ENCODE results near the gene TSC22D1. TPM values are rescaled to one million over a fixed set of nuclear protein-coding genes. Genes with fewer than 3 reads are reported as not detected.

Gene TSC22D1
- total RNA-seq, 4 donors from 2014 or later: 60.0 to 78.8 (median 69.3) TPM

DNA sequence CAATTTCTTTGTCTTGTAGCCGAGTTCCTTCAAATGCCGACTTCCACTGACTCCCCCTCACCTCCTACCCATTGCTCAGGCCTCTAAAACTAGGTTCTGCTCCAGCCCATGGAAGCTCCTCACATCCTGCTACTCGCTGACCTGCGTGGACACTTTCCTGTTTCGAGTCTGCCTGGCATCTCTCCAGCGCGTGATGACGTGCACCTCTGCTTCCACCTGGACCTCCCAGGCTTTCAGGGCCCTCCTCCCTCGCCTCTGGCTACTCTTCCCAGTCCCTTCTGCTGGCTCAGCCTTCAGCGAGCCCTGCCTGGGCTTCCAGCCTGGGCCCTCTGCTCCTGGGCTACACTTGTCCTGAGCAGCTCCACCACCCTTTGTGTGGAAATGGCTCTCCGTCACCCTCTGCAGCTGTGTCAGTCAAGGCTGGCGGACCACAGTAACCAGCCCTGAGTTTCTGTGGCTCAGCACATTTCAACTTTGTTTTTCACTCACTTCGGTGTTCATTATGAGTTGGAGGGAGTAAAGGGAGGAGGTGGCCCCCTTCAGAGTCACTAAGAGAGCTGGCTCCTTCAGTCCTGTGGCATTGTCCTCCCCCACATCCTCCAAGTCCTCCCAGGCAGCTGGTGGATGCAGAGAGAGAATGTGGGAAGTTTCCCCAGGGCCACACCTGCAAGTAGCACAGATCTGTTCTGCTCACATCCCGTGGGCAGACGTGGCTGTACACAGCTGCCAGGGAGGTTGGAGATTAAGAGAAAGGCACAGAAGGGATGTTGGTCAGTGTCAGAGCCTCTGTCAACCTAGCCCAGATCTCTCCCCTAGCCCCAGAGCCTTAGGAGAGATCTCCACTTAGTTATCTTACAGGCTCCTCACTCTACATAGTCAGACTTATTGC, 153.1 kb downstream of the TSC22D1 start:
- TF ChIP-seq, protein P1, sequence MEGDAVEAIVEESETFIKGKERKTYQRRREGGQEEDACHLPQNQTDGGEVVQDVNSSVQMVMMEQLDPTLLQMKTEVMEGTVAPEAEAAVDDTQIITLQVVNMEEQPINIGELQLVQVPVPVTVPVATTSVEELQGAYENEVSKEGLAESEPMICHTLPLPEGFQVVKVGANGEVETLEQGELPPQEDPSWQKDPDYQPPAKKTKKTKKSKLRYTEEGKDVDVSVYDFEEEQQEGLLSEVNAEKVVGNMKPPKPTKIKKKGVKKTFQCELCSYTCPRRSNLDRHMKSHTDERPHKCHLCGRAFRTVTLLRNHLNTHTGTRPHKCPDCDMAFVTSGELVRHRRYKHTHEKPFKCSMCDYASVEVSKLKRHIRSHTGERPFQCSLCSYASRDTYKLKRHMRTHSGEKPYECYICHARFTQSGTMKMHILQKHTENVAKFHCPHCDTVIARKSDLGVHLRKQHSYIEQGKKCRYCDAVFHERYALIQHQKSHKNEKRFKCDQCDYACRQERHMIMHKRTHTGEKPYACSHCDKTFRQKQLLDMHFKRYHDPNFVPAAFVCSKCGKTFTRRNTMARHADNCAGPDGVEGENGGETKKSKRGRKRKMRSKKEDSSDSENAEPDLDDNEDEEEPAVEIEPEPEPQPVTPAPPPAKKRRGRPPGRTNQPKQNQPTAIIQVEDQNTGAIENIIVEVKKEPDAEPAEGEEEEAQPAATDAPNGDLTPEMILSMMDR (IDR thresholded peaks at IDR 0.05): no peak
- TF ChIP-seq POLR2A (IDR thresholded peaks at IDR 0.05): no peak
- intact Hi-C loops (cut with DNase I; ENCODE audit: low total_unique reads): no loop called here
- no peak overlapping the region for H3K4me3 ChIP-seq (ENCODE audit: low read depth, poor library complexity, severe bottlenecking)
- peak; percentile 10 to 84 for DNase-seq (ENCODE audit: low spot score in 2 of 2)
- 66 to 69% methylated on average over 15 of the region's 15 CpGs for WGBS, 2 donors

- DNase-seq (ENCODE audit: low spot score in 2 of 2): peak in 1 of 2 donors; percentile 64
- TF ChIP-seq, protein P1 (IDR thresholded peaks at IDR 0.05): no peak
- no peak for TF ChIP-seq POLR2A (IDR thresholded peaks at IDR 0.05)
- intact Hi-C loops (cut with DNase I; ENCODE audit: low total_unique reads): no loop called here
- H3K4me3 ChIP-seq (ENCODE audit: low read depth, poor library complexity, severe bottlenecking): no peak overlapping the region
- 92% methylated on average over 2 of the region's 2 CpGs for WGBS, 2 donors
Observed at GRCh38 chr13:44421853-44422525, 154.1 kb downstream of the TSC22D1 start.

GRCh38 chr13:44420376-44421220, 155.5 kb downstream of the TSC22D1 start:
- 76 to 78% methylated on average over 14 to 15 of the region's 15 CpGs for WGBS, 2 donors
- DNase-seq (ENCODE audit: low spot score in 2 of 2): peak in 1 of 2 donors; percentile 75
- TF ChIP-seq, protein P1 (IDR thresholded peaks at IDR 0.05): no peak
- TF ChIP-seq POLR2A (IDR thresholded peaks at IDR 0.05): no peak
- intact Hi-C loops (cut with DNase I; ENCODE audit: low total_unique reads): no loop called here
- H3K4me3 ChIP-seq (ENCODE audit: low read depth, poor library complexity, severe bottlenecking): no peak overlapping the region

- DNase-seq (ENCODE audit: low spot score in 2 of 2): peak in 1 of 2 donors; percentile 46
- WGBS, 2 donors: 79 to 85% methylated on average over 7 of the region's 7 CpGs
- intact Hi-C loops (cut with DNase I; ENCODE audit: low total_unique reads): no loop called here
Observed at GRCh38 chr13:44417876-44418275, 158.3 kb downstream of the TSC22D1 start.

GRCh38 chr13:44417446-44417845, 158.7 kb downstream of the TSC22D1 start:
- intact Hi-C loops (cut with DNase I; ENCODE audit: low total_unique reads): no loop called here
- 85 to 87% methylated on average over 8 of the region's 8 CpGs for WGBS, 2 donors

More at GRCh38 chr13:44417876-44418275, 158.3 kb downstream of the TSC22D1 start:
- no peak overlapping the region for H3K4me3 ChIP-seq (ENCODE audit: low read depth, poor library complexity, severe bottlenecking)
- TF ChIP-seq, protein P1 (IDR thresholded peaks at IDR 0.05): no peak
- TF ChIP-seq POLR2A (IDR thresholded peaks at IDR 0.05): no peak

More at GRCh38 chr13:44417446-44417845, 158.7 kb downstream of the TSC22D1 start:
- no peak overlapping the region for H3K4me3 ChIP-seq (ENCODE audit: low read depth, poor library complexity, severe bottlenecking)
- TF ChIP-seq POLR2A (IDR thresholded peaks at IDR 0.05): no peak
- TF ChIP-seq, protein P1 (IDR thresholded peaks at IDR 0.05): no peak
- peak in 1 of 2 donors; percentile 54 for DNase-seq (ENCODE audit: low spot score in 2 of 2)

Measured in lower leg skin (tissue), 4 donors.